GM12878 (cell line): Measurements from ENCODE around the gene PLK5. TPM values are rescaled to one million over a fixed set of nuclear protein-coding genes. Genes with fewer than 3 reads are reported as not detected.

ENCODE experiments used
- ATAC-seq: fragments of 200-7000 bp; cut with Tn5 transposase; 3 replicates; pipeline ENCODE4 v1.9.1; 2020; ENCODE audit warnings: mild to moderate bottlenecking, moderate library complexity
- BruUV-seq: library from RNA; stranded (reverse); fragments of 400-500 nt; replicated peaks from 2 replicates; lab custom pipeline; 2021; lab: Mats Ljungman, UMichigan
- CTCF ChIA-PET: fragments of 300-600 bp; sonication (Branson Sonifier 250); formaldehyde crosslinking; extraction: SDS; loops from one replicate; lab custom pipeline; 2021; ENCODE audit warnings: inconsistent platforms; lab: Yijun Ruan, JAX
- POLR2A ChIA-PET: fragments of 350-600 bp; formaldehyde crosslinking; extraction: SDS; loops from one replicate; lab custom pipeline; 2021; ENCODE audit warnings: inconsistent platforms; lab: Charles Lee
- RAD21 ChIA-PET: fragments of 300-600 bp; sonication (Branson Sonifier 250); formaldehyde crosslinking; loops from one replicate; lab custom pipeline; 2023; ENCODE audit warnings: antibody characterized with exemption; ENCODE audit not compliant: unreplicated experiment; lab: Charles Lee
- SMC1A ChIA-PET: fragments of 300-600 bp; sonication (Branson Sonifier 250); formaldehyde crosslinking; loops from one replicate; lab custom pipeline; 2023; ENCODE audit not compliant: unreplicated experiment, uncharacterized antibody; lab: Charles Lee
- DNase-seq: peaks from one replicate; pipeline ENCODE4 v3.0.0-alpha.2; 2011; ENCODE audit warnings: low read depth, low spot score
- FAIRE-seq: peaks from 3 replicates; lab custom pipeline; 2011; peaks lifted over from hg19 to GRCh38; lab: Jason Lieb, UNC
- H2AFZ ChIP-seq: 2 replicates; pipeline ENCODE4 v1.6.0; 2011; ENCODE audit warnings: low read depth, low read length, control low read depth; ENCODE audit not compliant: control insufficient read depth
- H3K27ac ChIP-seq: 2 replicates; pipeline ENCODE4 v1.5.1; 2011; ENCODE audit warnings: control low read depth; ENCODE audit not compliant: control insufficient read depth, insufficient read depth
- H3K27me3 ChIP-seq, 2 experiments: replicated peaks in 1 of 2; 2 replicates each; pipeline versions ENCODE4 v1.6.0 to v1.6.1; 2011; ENCODE audit warnings: low read length in 1 of 2; ENCODE audit not compliant: control insufficient read depth in 2 of 2, insufficient read depth in 2 of 2
- H3K36me3 ChIP-seq, 2 experiments: 2 replicates each; pipeline ENCODE4 v1.5.1; 2011; ENCODE audit warnings: low read length in 1 of 2; ENCODE audit not compliant: control insufficient read depth in 2 of 2, insufficient read depth in 2 of 2
- H3K4me1 ChIP-seq: 2 replicates; pipeline ENCODE4 v1.6.1; 2011; ENCODE audit warnings: mild to moderate bottlenecking, low read length, moderate library complexity, mixed read lengths; ENCODE audit not compliant: control insufficient read depth, insufficient read depth
- H3K4me2 ChIP-seq: 2 replicates; pipeline ENCODE4 v1.6.0; 2011; ENCODE audit warnings: control low read depth; ENCODE audit not compliant: control insufficient read depth, insufficient read depth
- H3K4me3 ChIP-seq: fragments of 200-600 bp; sonication (generic); 2 replicates; pipeline ENCODE4 v1.5.1; 2016
- H3K79me2 ChIP-seq: 2 replicates; pipeline ENCODE4 v1.6.0; 2011; ENCODE audit warnings: low read length; ENCODE audit not compliant: control insufficient read depth, insufficient read depth
- H3K9ac ChIP-seq: 2 replicates; pipeline ENCODE4 v1.8.0; 2011; ENCODE audit warnings: low read length, control low read depth, mixed read lengths; ENCODE audit not compliant: control insufficient read depth, insufficient read depth
- H3K9me3 ChIP-seq: replicated peaks from 3 replicates; pipeline ENCODE4 v1.5.1; 2011; ENCODE audit warnings: mild to moderate bottlenecking, low read length; ENCODE audit not compliant: control insufficient read depth, insufficient read depth
- H4K20me1 ChIP-seq: 2 replicates; pipeline ENCODE4 v1.6.0; 2011; ENCODE audit not compliant: control insufficient read depth, insufficient read depth
- CUX1 ChIP-seq: IDR thresholded peaks from 2 replicates; pipeline ENCODE4 v1.6.1; 2012; ENCODE audit warnings: improper control_type of control experiment, low read depth, low read length; ENCODE audit not compliant: insufficient replicate concordance
- SIX5 ChIP-seq: IDR thresholded peaks from 2 replicates; pipeline ENCODE4 v1.6.1; 2011; ENCODE audit warnings: mild to moderate bottlenecking, low read depth, low read length, moderate library complexity; ENCODE audit not compliant: severe bottlenecking
- SREBF1 ChIP-seq: IDR thresholded peaks from 2 replicates; pipeline ENCODE4 v1.6.1; 2012; ENCODE audit warnings: mild to moderate bottlenecking, low read length
- SREBF2 ChIP-seq: IDR thresholded peaks from 2 replicates; pipeline ENCODE4 v1.6.1; 2012; ENCODE audit warnings: mild to moderate bottlenecking, low read length
- STAT3 ChIP-seq: IDR thresholded peaks from 2 replicates; pipeline ENCODE4 v1.6.1; 2011; ENCODE audit warnings: low read depth, low read length, improper control_type of control experiment
- TAF1 ChIP-seq: IDR thresholded peaks from 2 replicates; pipeline ENCODE4 v1.6.1; 2011; ENCODE audit warnings: mild to moderate bottlenecking, low read depth, low read length, borderline replicate concordance
- WRNIP1 ChIP-seq: IDR thresholded peaks from 2 replicates; pipeline ENCODE4 v1.6.1; 2011; ENCODE audit warnings: low read depth, low read length, improper control_type of control experiment, borderline replicate concordance
- ZBED1 ChIP-seq: IDR thresholded peaks from 2 replicates; pipeline ENCODE4 v1.6.1; 2016; ENCODE audit warnings: borderline replicate concordance
- WGBS: methylation state at CpG from one replicate; pipeline ENCODE4 v1.1.6; 2016; ENCODE audit warnings: low lambda C conversion rate; ENCODE audit not compliant: insufficient replicate concordance, insufficient coverage; ENCODE audit errors: missing lambda C conversion rate; 5-methylcytosine and 5-hydroxymethylcytosine counted together
- in situ Hi-C: fragments of 300-500 bp; cut with MboI; formaldehyde crosslinking; loops from 9 replicates; pipeline ENCODE4 v1.14.3; 2018; ENCODE audit warnings: mixed read lengths
- intact Hi-C: fragments of 100-400 bp; cut with micrococcal nuclease; formaldehyde crosslinking; loops from one replicate; pipeline ENCODE4 v1.14.2; 2022; ENCODE audit not compliant: unreplicated experiment
- polyA plus RNA-seq, 11 experiments: library from polyadenylated mRNA; depleted of rRNA in 4 of 11; unstranded in 6 of 11; stranded (reverse) in 5 of 11; fragments of >200 nt; fragmentation: Nextera tagmentation in 4 of 11; fragmentation: Illumina TruSeq in 1 of 11; extraction: Ambion mirVana in 4 of 11; extraction: Trizol in 1 of 11; gene quantifications; 1 replicate in 1 of 11; 2 replicates in 10 of 11; pipeline versions ENCODE4 v1.2.1 to v1.2.3, GENCODE V29; 2011 to 2016; ENCODE audit warnings: inconsistent platforms in 2 of 11, missing spikeins in 2 of 11, low read depth in 1 of 11
- total RNA-seq, 4 experiments: library from RNA; depleted of rRNA in 3 of 4; stranded (reverse); fragments of >200 nt in 3 of 4; fragmentation: Illumina TruSeq in 1 of 4; extraction: Trizol in 1 of 4; gene quantifications; 2 replicates each; pipeline versions ENCODE4 v1.2.1 to v1.2.3, GENCODE V29; 2013 to 2021

PLK5 gene
- total and polyA plus RNA-seq, 10 of the 15 experiments (the other 5 are each of a cell fraction or from before 2014, with no cell fraction given) = 0.13 TPM; not detected in 9

GRCh38 chr19:1532003-1532402 is 8.1 kb downstream of the PLK5 start:
- Histone ChIP-seq H2AFZ (no peak overlapping the region), H3K79me2 (no peaks in the 10 kb centered on the region), H3K27ac (no peak overlapping the region), H3K9ac (no peak overlapping the region), H3K9me3 (no peaks in the 10 kb centered on the region), H3K27me3 (no peaks in the 10 kb centered on the region), H3K4me1 (no peaks in the 10 kb centered on the region), H3K4me3 (no peak overlapping the region), H4K20me1 (no peaks in the 10 kb centered on the region), H3K4me2 (no peak overlapping the region), H3K36me3 (no peaks in the 10 kb centered on the region)
- ChIA-PET CTCF (no interaction called here), RAD21 (no interaction called here), SMC1A (no interaction called here), POLR2A (no interaction called here)
- FAIRE-seq = no peak
- in situ Hi-C loops = no loop called here
- BruUV-seq = no TSS peak
- no peak for ATAC-seq
- no peak for DNase-seq
- no peak for TF ChIP-seq SREBF2
- TF ChIP-seq WRNIP1 = no peak
- TF ChIP-seq STAT3 = no peak
- no peak for TF ChIP-seq CUX1
- TF ChIP-seq SREBF1 = no peak
- TF ChIP-seq SIX5 = no peak
- TF ChIP-seq TAF1 = no peak
- no peak for TF ChIP-seq ZBED1
- intact Hi-C loops = no loop called here
- WGBS = 61% methylated on average over 9 of the region's 9 CpGs
